Breast epithelium (tissue), 4 donors: ENCODE measurements around the gene RUFY2. TPM values are rescaled to one million over a fixed set of nuclear protein-coding genes. Genes with fewer than 3 reads are reported as not detected.
"Not testable (repeated sequence)": the region's sequence is repeated elsewhere in the genome, so short reads cannot be mapped to it uniquely, and the experiment has no call there.

Experiments
- DNase-seq, 2 donors: peaks; one replicate each; pipeline ENCODE4 v3.0.0-alpha.2; 2019; ENCODE audit warnings: low spot score in 2 of 2
- H3K27ac ChIP-seq, 2 donors: fragments of 200-600 bp; sonication (generic) in 1 of 2; one replicate each; pipeline ENCODE4 v1.5.1; 2016 to 2019; ENCODE audit warnings: mild to moderate bottlenecking in 1 of 2
- H3K27me3 ChIP-seq, 2 donors: fragments of 200-600 bp; sonication (generic) in 1 of 2; one replicate each; pipeline versions ENCODE4 v1.5.1 to v1.6.0; 2017 to 2019; ENCODE audit warnings: control low read depth in 1 of 2, mild to moderate bottlenecking in 1 of 2
- H3K36me3 ChIP-seq: fragments of 200-600 bp; one replicate; pipeline ENCODE4 v1.5.1; 2019
- H3K4me1 ChIP-seq, 2 donors: fragments of 200-600 bp; sonication (generic); one replicate each; pipeline ENCODE4 v1.5.1; 2016 to 2019; ENCODE audit warnings: control low read depth in 1 of 2
- H3K4me3 ChIP-seq, 3 donors: fragments of 200-600 bp; sonication (generic); 1 replicate in 2 of 3; 2 replicates in 1 of 3; pipeline ENCODE4 v1.5.1; 2016 to 2019; ENCODE audit warnings: mild to moderate bottlenecking in 3 of 3, moderate library complexity in 2 of 3
- H3K9me3 ChIP-seq, 2 donors: fragments of 200-600 bp; sonication (generic) in 1 of 2; one replicate each; pipeline ENCODE4 v1.5.1; 2016 to 2019; ENCODE audit warnings: control low read depth in 1 of 2
- CTCF ChIP-seq, 3 donors: fragments of 450-650 bp; IDR thresholded peaks; one replicate each; pipeline ENCODE4 v1.5.1; 2016 to 2017; ENCODE audit warnings: antibody characterized with exemption in 3 of 3, mild to moderate bottlenecking in 3 of 3, moderate library complexity in 3 of 3
- POLR2A ChIP-seq: fragments of 450-650 bp; IDR thresholded peaks from one replicate; pipeline ENCODE4 v1.6.1; 2016; ENCODE audit warnings: antibody characterized with exemption, mild to moderate bottlenecking, moderate library complexity
- POLR2AphosphoS5 ChIP-seq, 3 donors: sonication (generic); formaldehyde crosslinking; IDR thresholded peaks; one replicate each; pipeline ENCODE4 v1.6.1; 2017; ENCODE audit warnings: antibody characterized with exemption in 3 of 3
- intact Hi-C: fragments of 100-400 bp; cut with DNase I; formaldehyde crosslinking; loops from one replicate; pipeline ENCODE4 v1.15.1; 2023; ENCODE audit warnings: low total_unique reads
- total RNA-seq, 3 donors: library from RNA; depleted of rRNA; stranded (reverse); fragments of >200 nt; gene quantifications; one replicate each; pipeline ENCODE4 v1.1.0, GENCODE V29; 2016

RUFY2 gene
- total RNA-seq, 3 donors from 2014 or later = 20.5 to 47.0 (median 31.1) TPM

GRCh38 chr10:68318331-68319059 lies 88.6 kb downstream of the RUFY2 start:
- Histone ChIP-seq H3K4me3 (no peak overlapping the region), H3K27ac (no peak overlapping the region), H3K4me1 (no peaks in the 10 kb centered on the region), H3K9me3 (peaks cover 0 to 12% of the 10 kb centered on the region in 2 donors), H3K36me3 (no peaks in the 10 kb centered on the region), H3K27me3 (no peaks in the 10 kb centered on the region)
- DNase-seq = no peak
- TF ChIP-seq POLR2A (no peak), POLR2AphosphoS5 (IDR thresholded peaks at IDR 0.05) (no peak), CTCF (IDR thresholded peaks at IDR 0.05) (no peak)
- intact Hi-C loops = no loop called here

- H3K9me3 ChIP-seq = peaks cover 0 to 12% of the 10 kb centered on the region in 2 donors
- intact Hi-C loops = no loop called here
- no peaks in the 10 kb centered on the region for H3K4me1 ChIP-seq
- H3K27me3 ChIP-seq = no peaks in the 10 kb centered on the region
- H3K36me3 ChIP-seq = no peaks in the 10 kb centered on the region
- no peak overlapping the region for H3K27ac ChIP-seq
- no peak for TF ChIP-seq CTCF (IDR thresholded peaks at IDR 0.05)
- no peak overlapping the region for H3K4me3 ChIP-seq
- no peak for DNase-seq
Observed at GRCh38 chr10:68315582-68315981, 91.5 kb downstream of the RUFY2 start.

GRCh38 chr10:68314930-68315329 lies 92.1 kb downstream of the RUFY2 start:
- H3K4me1 ChIP-seq, H3K27me3 ChIP-seq, H3K27ac ChIP-seq, DNase-seq, H3K4me3 ChIP-seq, H3K36me3 ChIP-seq, intact Hi-C loops: not testable (repeated sequence)
- H3K9me3 ChIP-seq = peaks cover 0 to 12% of the 10 kb centered on the region in 2 donors

GRCh38 chr10:68310531-68310930 lies 96.5 kb downstream of the RUFY2 start:
- H3K9me3 ChIP-seq = no peaks in the 10 kb centered on the region
- intact Hi-C loops = no loop called here
- H3K27ac ChIP-seq = no peak overlapping the region
- no peak overlapping the region for H3K4me3 ChIP-seq
- H3K36me3 ChIP-seq = no peaks in the 10 kb centered on the region
- H3K27me3 ChIP-seq = no peaks in the 10 kb centered on the region
- DNase-seq = no peak
- TF ChIP-seq POLR2A (no peak), POLR2AphosphoS5 (IDR thresholded peaks at IDR 0.05) (no peak), CTCF (IDR thresholded peaks at IDR 0.05) (no peak)
- H3K4me1 ChIP-seq = no peaks in the 10 kb centered on the region

- Histone ChIP-seq H3K9me3 (no peaks in the 10 kb centered on the region), H3K4me3 (no peak overlapping the region), H3K27ac (no peak overlapping the region), H3K4me1 (no peaks in the 10 kb centered on the region), H3K27me3 (no peaks in the 10 kb centered on the region), H3K36me3 (no peaks in the 10 kb centered on the region)
- intact Hi-C loops = no loop called here
- TF ChIP-seq POLR2A = no peak
- DNase-seq = no peak
Observed at GRCh38 chr10:68305854-68306253, 101.2 kb downstream of the RUFY2 start.

GRCh38 chr10:68303849-68304412 lies 103.1 kb downstream of the RUFY2 start:
- H3K9me3 ChIP-seq = no peaks in the 10 kb centered on the region
- H3K27me3 ChIP-seq = no peaks in the 10 kb centered on the region
- no peaks in the 10 kb centered on the region for H3K4me1 ChIP-seq
- intact Hi-C loops = no loop called here
- DNase-seq = no peak
- no peak overlapping the region for H3K27ac ChIP-seq
- no peak overlapping the region for H3K4me3 ChIP-seq
- H3K36me3 ChIP-seq = no peaks in the 10 kb centered on the region
- TF ChIP-seq POLR2AphosphoS5 (IDR thresholded peaks at IDR 0.05) (no peak), POLR2A (no peak), CTCF (IDR thresholded peaks at IDR 0.05) (no peak)
